GM19193 (cell line): ENCODE measurements around the gene ADAD2.

Source experiments
- POLR2A ChIP-seq: IDR thresholded peaks from 4 replicates; pipeline ENCODE4 v1.6.1; 2011; ENCODE audit not compliant: insufficient read depth, insufficient read length; ENCODE audit errors: extremely low read depth

ADAD2 gene

GRCh38 chr16:84166796-84167695, 23.9 kb upstream of the ADAD2 start:
- no peak for TF ChIP-seq POLR2A

GRCh38 chr16:84169765-84170310, 21.1 kb upstream of the ADAD2 start:
- TF ChIP-seq POLR2A = no peak

- no peak for TF ChIP-seq POLR2A
Measured at GRCh38 chr16:84174396-84174795, 16.6 kb upstream of the ADAD2 start.

GRCh38 chr16:84175350-84176081, 15.4 kb upstream of the ADAD2 start:
- no peak for TF ChIP-seq POLR2A

GRCh38 chr16:84176192-84177053, 14.5 kb upstream of the ADAD2 start:
- no peak for TF ChIP-seq POLR2A

- TF ChIP-seq POLR2A = no peak
Measured at GRCh38 chr16:84177741-84178073, 13.2 kb upstream of the ADAD2 start.

- TF ChIP-seq POLR2A = no peak
Measured at GRCh38 chr16:84178146-84178765, 12.7 kb upstream of the ADAD2 start.

- no peak for TF ChIP-seq POLR2A
Measured at GRCh38 chr16:84178892-84179611, 11.9 kb upstream of the ADAD2 start.

GRCh38 chr16:84179612-84180320, 11.2 kb upstream of the ADAD2 start:
- no peak for TF ChIP-seq POLR2A

GRCh38 chr16:84180519-84181140, 10.3 kb upstream of the ADAD2 start:
- TF ChIP-seq POLR2A = no peak

GRCh38 chr16:84181144-84181915, 9.6 kb upstream of the ADAD2 start:
- TF ChIP-seq POLR2A = no peak

GRCh38 chr16:84182104-84182503, 8.9 kb upstream of the ADAD2 start:
- TF ChIP-seq POLR2A = no peak

GRCh38 chr16:84182680-84183571, 8.0 kb upstream of the ADAD2 start:
- TF ChIP-seq POLR2A = no peak
